Tibial nerve (tissue), 4 donors: ENCODE measurements around the gene BIRC5.

Source experiments
- EP300 ChIP-seq, 2 donors: sonication (generic); formaldehyde crosslinking; IDR thresholded peaks; one replicate each; pipeline ENCODE4 v1.6.1; 2017; ENCODE audit warnings: antibody characterized with exemption in 2 of 2, mild to moderate bottlenecking in 1 of 2
- POLR2A ChIP-seq, 2 donors: fragments of 450-650 bp; IDR thresholded peaks; one replicate each; pipeline ENCODE4 v1.6.1; 2017; ENCODE audit warnings: antibody characterized with exemption in 2 of 2, mild to moderate bottlenecking in 2 of 2, moderate library complexity in 2 of 2
- TF ChIP-seq, protein P1 (sequence below), 5 experiments: fragments of 200-600 bp in 3 of 5; fragments of 450-650 bp in 2 of 5; sonication (generic) in 3 of 5; IDR thresholded peaks; one replicate each; pipeline ENCODE4 v1.5.1; 2016 to 2019; ENCODE audit warnings: antibody characterized with exemption in 5 of 5, mild to moderate bottlenecking in 3 of 5, moderate library complexity in 2 of 5

DNA sequence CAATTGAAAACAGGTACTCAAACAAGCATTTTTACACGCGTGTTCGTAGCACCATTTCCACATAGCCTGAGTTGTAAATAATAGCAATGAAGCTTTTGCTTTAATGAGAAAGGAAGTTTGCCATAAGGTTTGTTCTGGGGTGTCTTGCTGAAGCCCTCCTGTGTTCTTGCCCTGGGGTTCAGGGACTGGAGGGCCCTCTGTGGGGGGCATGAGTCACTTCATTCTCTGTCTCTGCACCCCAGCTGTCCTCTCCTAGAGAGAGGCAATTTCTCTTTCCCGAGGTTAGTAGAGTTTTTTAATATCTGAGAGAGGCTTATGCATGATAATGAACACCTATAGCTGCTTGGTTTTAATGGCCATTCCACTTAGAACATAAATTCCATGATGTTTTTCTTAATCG lies 17.3 kb upstream of the BIRC5 start:
- TF ChIP-seq EP300 (IDR thresholded peaks at IDR 0.05) = no peak
- TF ChIP-seq POLR2A (IDR thresholded peaks at IDR 0.05) = no peak
- TF ChIP-seq, protein P1, sequence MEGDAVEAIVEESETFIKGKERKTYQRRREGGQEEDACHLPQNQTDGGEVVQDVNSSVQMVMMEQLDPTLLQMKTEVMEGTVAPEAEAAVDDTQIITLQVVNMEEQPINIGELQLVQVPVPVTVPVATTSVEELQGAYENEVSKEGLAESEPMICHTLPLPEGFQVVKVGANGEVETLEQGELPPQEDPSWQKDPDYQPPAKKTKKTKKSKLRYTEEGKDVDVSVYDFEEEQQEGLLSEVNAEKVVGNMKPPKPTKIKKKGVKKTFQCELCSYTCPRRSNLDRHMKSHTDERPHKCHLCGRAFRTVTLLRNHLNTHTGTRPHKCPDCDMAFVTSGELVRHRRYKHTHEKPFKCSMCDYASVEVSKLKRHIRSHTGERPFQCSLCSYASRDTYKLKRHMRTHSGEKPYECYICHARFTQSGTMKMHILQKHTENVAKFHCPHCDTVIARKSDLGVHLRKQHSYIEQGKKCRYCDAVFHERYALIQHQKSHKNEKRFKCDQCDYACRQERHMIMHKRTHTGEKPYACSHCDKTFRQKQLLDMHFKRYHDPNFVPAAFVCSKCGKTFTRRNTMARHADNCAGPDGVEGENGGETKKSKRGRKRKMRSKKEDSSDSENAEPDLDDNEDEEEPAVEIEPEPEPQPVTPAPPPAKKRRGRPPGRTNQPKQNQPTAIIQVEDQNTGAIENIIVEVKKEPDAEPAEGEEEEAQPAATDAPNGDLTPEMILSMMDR (IDR thresholded peaks at IDR 0.05) = no peak
